ENCODE results near the gene BSPH1. TPM values are rescaled to one million over a fixed set of nuclear protein-coding genes. Genes with fewer than 3 reads are reported as not detected.

The BSPH1 gene
- total and polyA plus RNA-seq, 2 donors (not counting 1 experiment from before 2014, with no cell fraction given): not detected

DNA sequence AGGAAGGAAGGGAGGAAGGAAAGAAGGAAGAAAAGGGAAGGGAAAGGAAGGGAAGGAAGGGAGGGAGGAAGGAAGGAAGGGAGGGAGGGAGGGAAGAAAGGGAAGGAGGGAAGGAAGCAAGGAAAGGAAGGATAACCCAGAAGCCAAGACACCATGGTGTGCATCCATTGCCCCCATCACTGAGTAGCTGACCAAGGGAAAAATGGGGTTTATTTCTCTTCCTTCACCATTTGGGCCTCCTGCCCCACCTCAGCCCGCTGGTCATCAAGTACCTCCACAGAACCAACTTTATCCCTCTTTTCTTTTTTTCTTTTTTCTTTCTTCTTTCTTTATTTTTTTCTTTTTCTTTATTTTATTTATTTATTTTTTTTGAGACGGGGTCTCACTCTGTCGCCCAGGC lies 31.5 kb upstream of the BSPH1 start:
- H4K20me1 ChIP-seq (ENCODE audit: control insufficient read depth, extremely low read depth, insufficient read depth, low read length): no peaks in the 10 kb centered on the region
- no peaks in the 10 kb centered on the region for H3K4me1 ChIP-seq (ENCODE audit: control insufficient read depth, extremely low read depth, insufficient read depth, low read length)
- no peak overlapping the region for H3K27ac ChIP-seq (ENCODE audit: insufficient read depth, low read length)
- no peak for DNase-seq (ENCODE audit: low read depth in 2 of 2)
- no peak overlapping the region for H2AFZ ChIP-seq (ENCODE audit: low read length)
- TF ChIP-seq CTCF (conservative IDR thresholded peaks at IDR 0.05 in 1 of 2, IDR thresholded peaks at IDR 0.05 in 1 of 2; ENCODE audit: low read depth in 1 of 2, low read length in 2 of 2) (no peak), EZH2 (IDR thresholded peaks at IDR 0.05; ENCODE audit: low read length, missing control alignments) (no peak)
- H3K9ac ChIP-seq (ENCODE audit: insufficient read depth, low read length): no peak overlapping the region
- H3K36me3 ChIP-seq (ENCODE audit: control insufficient read depth, insufficient read depth, low read length): no peaks in the 10 kb centered on the region
- no peak overlapping the region for H3K4me3 ChIP-seq (replicated peaks in 1 of 4; ENCODE audit: control extremely low read depth in 1 of 4, insufficient read depth in 1 of 4, low read depth in 3 of 4, low read length in 4 of 4)
- no peak overlapping the region for H3K4me2 ChIP-seq (ENCODE audit: extremely low read depth, insufficient read depth, low read length)
- H3K9me3 ChIP-seq (ENCODE audit: control insufficient read depth, insufficient read depth, low read depth, low read length): no peaks in the 10 kb centered on the region
- no peaks in the 10 kb centered on the region for H3K79me2 ChIP-seq (ENCODE audit: control insufficient read depth, insufficient read depth, low read length)
- no peaks in the 10 kb centered on the region for H3K27me3 ChIP-seq (ENCODE audit: control insufficient read depth, insufficient read depth, low read length)

DNA sequence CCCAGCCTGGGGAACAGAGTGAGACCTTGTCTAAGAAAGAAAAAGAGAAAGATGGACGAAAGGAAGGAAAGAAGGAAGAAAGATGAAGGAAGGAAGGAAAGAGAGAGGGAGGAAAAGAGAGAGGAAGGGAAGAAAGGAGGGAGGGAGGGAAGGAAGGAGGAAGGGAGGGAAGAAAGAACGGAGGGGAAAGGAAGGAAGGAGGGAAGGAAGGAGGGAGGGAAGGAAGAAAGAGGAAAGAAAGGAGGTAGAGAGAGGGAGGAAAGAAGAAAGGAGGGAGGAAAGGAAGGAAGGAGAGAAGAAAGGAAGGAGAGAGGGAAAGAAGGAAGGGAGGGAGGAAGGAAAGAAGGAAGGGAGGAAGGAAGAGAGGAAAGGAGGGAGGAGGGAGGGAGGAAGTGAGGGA lies 31.0 kb upstream of the BSPH1 start:
- Histone ChIP-seq H3K36me3 (ENCODE audit: control insufficient read depth, insufficient read depth, low read length) (no peaks in the 10 kb centered on the region), H3K27me3 (ENCODE audit: control insufficient read depth, insufficient read depth, low read length) (no peaks in the 10 kb centered on the region), H3K9ac (ENCODE audit: insufficient read depth, low read length) (no peak overlapping the region), H3K4me3 (replicated peaks in 1 of 4; ENCODE audit: control extremely low read depth in 1 of 4, insufficient read depth in 1 of 4, low read depth in 3 of 4, low read length in 4 of 4) (no peak overlapping the region), H3K4me1 (ENCODE audit: control insufficient read depth, extremely low read depth, insufficient read depth, low read length) (no peaks in the 10 kb centered on the region), H3K27ac (ENCODE audit: insufficient read depth, low read length) (no peak overlapping the region), H4K20me1 (ENCODE audit: control insufficient read depth, extremely low read depth, insufficient read depth, low read length) (no peaks in the 10 kb centered on the region), H3K79me2 (ENCODE audit: control insufficient read depth, insufficient read depth, low read length) (no peaks in the 10 kb centered on the region), H3K9me3 (ENCODE audit: control insufficient read depth, insufficient read depth, low read depth, low read length) (no peaks in the 10 kb centered on the region), H3K4me2 (ENCODE audit: extremely low read depth, insufficient read depth, low read length) (no peak overlapping the region), H2AFZ (ENCODE audit: low read length) (no peak overlapping the region)
- TF ChIP-seq CTCF (conservative IDR thresholded peaks at IDR 0.05 in 1 of 2, IDR thresholded peaks at IDR 0.05 in 1 of 2; ENCODE audit: low read depth in 1 of 2, low read length in 2 of 2): no peak
- TF ChIP-seq EZH2 (IDR thresholded peaks at IDR 0.05; ENCODE audit: low read length, missing control alignments): no peak
- no peak for DNase-seq (ENCODE audit: low read depth in 2 of 2)

GRCh38 chr19:48020686-48021085 lies 28.7 kb upstream of the BSPH1 start:
- Histone ChIP-seq H3K4me3 (replicated peaks in 1 of 4; ENCODE audit: control extremely low read depth in 1 of 4, insufficient read depth in 1 of 4, low read depth in 3 of 4, low read length in 4 of 4) (no peak overlapping the region), H2AFZ (ENCODE audit: low read length) (no peak overlapping the region), H3K9me3 (ENCODE audit: control insufficient read depth, insufficient read depth, low read depth, low read length) (no peaks in the 10 kb centered on the region), H3K36me3 (ENCODE audit: control insufficient read depth, insufficient read depth, low read length) (no peaks in the 10 kb centered on the region), H3K4me1 (ENCODE audit: control insufficient read depth, extremely low read depth, insufficient read depth, low read length) (no peaks in the 10 kb centered on the region), H3K79me2 (ENCODE audit: control insufficient read depth, insufficient read depth, low read length) (no peaks in the 10 kb centered on the region), H3K9ac (ENCODE audit: insufficient read depth, low read length) (no peak overlapping the region), H3K27ac (ENCODE audit: insufficient read depth, low read length) (no peak overlapping the region), H3K4me2 (ENCODE audit: extremely low read depth, insufficient read depth, low read length) (no peak overlapping the region), H3K27me3 (ENCODE audit: control insufficient read depth, insufficient read depth, low read length) (no peaks in the 10 kb centered on the region), H4K20me1 (ENCODE audit: control insufficient read depth, extremely low read depth, insufficient read depth, low read length) (no peaks in the 10 kb centered on the region)
- no peak for DNase-seq (ENCODE audit: low read depth in 2 of 2)
- TF ChIP-seq EZH2 (IDR thresholded peaks at IDR 0.05; ENCODE audit: low read length, missing control alignments): no peak
- no peak for TF ChIP-seq CTCF (conservative IDR thresholded peaks at IDR 0.05 in 1 of 2, IDR thresholded peaks at IDR 0.05 in 1 of 2; ENCODE audit: low read depth in 1 of 2, low read length in 2 of 2)

Data from fibroblast of lung (primary cell).